GM23338 (cell line): Measurements from ENCODE around the gene NT5C2. TPM values are rescaled to one million over a fixed set of nuclear protein-coding genes. Genes with fewer than 3 reads are reported as not detected.

Source experiments
- ATAC-seq: fragments of 200-7000 bp; cut with Tn5 transposase; 3 replicates; pipeline ENCODE4 v1.9.1; 2020
- DNase-seq: peaks from one replicate; pipeline ENCODE4 v3.0.0-alpha.2; 2015; ENCODE audit warnings: low spot score
- H2AFZ ChIP-seq: fragments of 200-600 bp; sonication (generic); 2 replicates; pipeline ENCODE4 v1.8.0; 2016; ENCODE audit warnings: antibody characterized with exemption, mild to moderate bottlenecking, moderate library complexity
- H3F3A ChIP-seq: fragments of 200-600 bp; sonication (generic); replicated peaks from 2 replicates; pipeline ENCODE4 v1.8.0; 2017; ENCODE audit warnings: antibody characterized with exemption, mixed run types, low read depth
- H3K27ac ChIP-seq: fragments of 200-600 bp; sonication (generic); 2 replicates; pipeline ENCODE4 v1.6.1; 2016; ENCODE audit warnings: low read depth
- H3K27me3 ChIP-seq: fragments of 200-600 bp; sonication (generic); 2 replicates; pipeline ENCODE4 v1.8.0; 2016; ENCODE audit warnings: mild to moderate bottlenecking, mixed run types, moderate library complexity; ENCODE audit not compliant: insufficient read depth
- H3K36me3 ChIP-seq: fragments of 200-600 bp; sonication (generic); 2 replicates; pipeline ENCODE4 v1.8.0; 2016; ENCODE audit warnings: mild to moderate bottlenecking; ENCODE audit not compliant: insufficient read depth
- H3K4me1 ChIP-seq: fragments of 200-600 bp; sonication (generic); 2 replicates; pipeline ENCODE4 v1.8.0; 2016; ENCODE audit warnings: mild to moderate bottlenecking, moderate library complexity; ENCODE audit not compliant: insufficient read depth
- H3K4me2 ChIP-seq: fragments of 200-600 bp; sonication (generic); 2 replicates; pipeline ENCODE4 v1.7.1; 2017; ENCODE audit warnings: mixed run types
- H3K4me3 ChIP-seq: fragments of 200-600 bp; sonication (generic); 2 replicates; pipeline ENCODE4 v1.6.1; 2016; ENCODE audit warnings: mixed run types
- H3K79me2 ChIP-seq: fragments of 200-600 bp; sonication (generic); replicated peaks from 2 replicates; pipeline ENCODE4 v1.8.0; 2017; ENCODE audit warnings: mild to moderate bottlenecking; ENCODE audit not compliant: insufficient read depth
- H3K9me2 ChIP-seq: fragments of 200-600 bp; sonication (generic); 2 replicates; pipeline ENCODE4 v1.8.0; 2017; ENCODE audit not compliant: insufficient read depth
- H4K20me1 ChIP-seq: fragments of 200-600 bp; sonication (generic); replicated peaks from 2 replicates; pipeline ENCODE4 v1.8.0; 2017; ENCODE audit warnings: mild to moderate bottlenecking; ENCODE audit not compliant: insufficient read depth
- H3K27ac Mint-ChIP-seq: 2 replicates; pipeline ENCODE4 v1.8.0; 2020; ENCODE audit warnings: inconsistent platforms, mild to moderate bottlenecking, moderate library complexity, mixed read lengths
- H3K27me3 Mint-ChIP-seq: 3 replicates; pipeline ENCODE4 v1.8.0; 2022; ENCODE audit warnings: low read depth, mild to moderate bottlenecking, moderate library complexity, mixed read lengths, inconsistent platforms; ENCODE audit not compliant: insufficient read depth, poor library complexity
- H3K36me3 Mint-ChIP-seq: 3 replicates; pipeline ENCODE4 v1.8.0; 2021; ENCODE audit warnings: low read depth, mild to moderate bottlenecking, inconsistent platforms, moderate library complexity, mixed read lengths
- H3K4me1 Mint-ChIP-seq: 3 replicates; pipeline ENCODE4 v1.8.0; 2020; ENCODE audit warnings: mild to moderate bottlenecking, inconsistent platforms, mixed read lengths
- H3K4me3 Mint-ChIP-seq: 3 replicates; pipeline ENCODE4 v1.8.0; 2021; ENCODE audit warnings: moderate library complexity, mild to moderate bottlenecking, inconsistent platforms, mixed read lengths
- H3K9me3 Mint-ChIP-seq: 3 replicates; pipeline ENCODE4 v1.8.0; 2020; ENCODE audit warnings: moderate library complexity, mild to moderate bottlenecking, inconsistent platforms, mixed read lengths
- CREB1 ChIP-seq: fragments of 250-450 bp; sonication (Bioruptor Pico); IDR thresholded peaks from 2 replicates; pipeline ENCODE4 v1.5.0; 2020; ENCODE audit warnings: low read depth, mild to moderate bottlenecking, moderate library complexity
- EZH2 ChIP-seq: fragments of 200-600 bp; sonication (generic); IDR thresholded peaks from one replicate; pipeline ENCODE4 v1.8.0; 2017; ENCODE audit warnings: antibody characterized with exemption, mild to moderate bottlenecking, low read depth; ENCODE audit not compliant: unreplicated experiment
- JUNB ChIP-seq: IDR thresholded peaks from one replicate; pipeline ENCODE4 v1.6.1; 2016; ENCODE audit warnings: antibody characterized with exemption; ENCODE audit not compliant: unreplicated experiment
- STAT1 ChIP-seq: IDR thresholded peaks from one replicate; pipeline ENCODE4 v1.6.1; 2016; ENCODE audit warnings: antibody characterized with exemption; ENCODE audit not compliant: unreplicated experiment
- polyA plus RNA-seq: library from polyadenylated mRNA; unstranded; fragments of >200 nt; fragmentation: Nextera tagmentation; extraction: Ambion mirVana; gene quantifications from 2 replicates; pipeline ENCODE4 v1.2.1, GENCODE V29; 2016
- total RNA-seq: library from RNA; depleted of rRNA; stranded (reverse); fragments of >200 nt; shearing (Covaris generic); gene quantifications from 2 replicates; pipeline ENCODE4 v1.2.3, GENCODE V29; 2014
- TF ChIP-seq, protein P1 (sequence below): fragments of 250-450 bp; sonication (Bioruptor Pico); IDR thresholded peaks from 2 replicates; pipeline ENCODE4 v1.5.0; 2020; ENCODE audit warnings: mild to moderate bottlenecking, moderate library complexity
- TF ChIP-seq, protein P2 (sequence below): IDR thresholded peaks from one replicate; pipeline ENCODE4 v1.6.1; 2018; ENCODE audit warnings: antibody characterized with exemption; ENCODE audit not compliant: unreplicated experiment

NT5C2 gene
- total and polyA plus RNA-seq, 2 experiments from 2014 or later = 33.9 to 85.4 TPM

DNA sequence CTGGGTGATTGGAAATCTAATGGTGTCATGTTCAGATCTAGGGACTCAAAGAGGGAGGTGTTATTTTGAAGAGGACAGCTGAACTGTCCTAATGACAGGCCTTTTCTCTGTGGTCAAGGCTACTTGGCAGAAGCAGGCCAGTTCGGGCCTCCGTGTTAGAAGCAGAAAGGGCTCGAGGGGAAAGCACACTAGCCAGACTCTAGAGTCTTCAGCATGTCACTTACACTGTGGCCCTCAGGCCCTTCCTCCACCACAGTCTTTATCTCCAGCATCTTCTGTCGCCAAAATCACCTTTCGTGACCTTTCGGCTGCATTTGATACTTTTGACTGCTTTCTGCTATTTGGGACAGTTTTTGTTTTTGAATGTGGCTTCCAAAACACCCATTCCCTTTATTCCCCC, 151.7 kb downstream of the NT5C2 start (continued):
- TF ChIP-seq, protein P1, sequence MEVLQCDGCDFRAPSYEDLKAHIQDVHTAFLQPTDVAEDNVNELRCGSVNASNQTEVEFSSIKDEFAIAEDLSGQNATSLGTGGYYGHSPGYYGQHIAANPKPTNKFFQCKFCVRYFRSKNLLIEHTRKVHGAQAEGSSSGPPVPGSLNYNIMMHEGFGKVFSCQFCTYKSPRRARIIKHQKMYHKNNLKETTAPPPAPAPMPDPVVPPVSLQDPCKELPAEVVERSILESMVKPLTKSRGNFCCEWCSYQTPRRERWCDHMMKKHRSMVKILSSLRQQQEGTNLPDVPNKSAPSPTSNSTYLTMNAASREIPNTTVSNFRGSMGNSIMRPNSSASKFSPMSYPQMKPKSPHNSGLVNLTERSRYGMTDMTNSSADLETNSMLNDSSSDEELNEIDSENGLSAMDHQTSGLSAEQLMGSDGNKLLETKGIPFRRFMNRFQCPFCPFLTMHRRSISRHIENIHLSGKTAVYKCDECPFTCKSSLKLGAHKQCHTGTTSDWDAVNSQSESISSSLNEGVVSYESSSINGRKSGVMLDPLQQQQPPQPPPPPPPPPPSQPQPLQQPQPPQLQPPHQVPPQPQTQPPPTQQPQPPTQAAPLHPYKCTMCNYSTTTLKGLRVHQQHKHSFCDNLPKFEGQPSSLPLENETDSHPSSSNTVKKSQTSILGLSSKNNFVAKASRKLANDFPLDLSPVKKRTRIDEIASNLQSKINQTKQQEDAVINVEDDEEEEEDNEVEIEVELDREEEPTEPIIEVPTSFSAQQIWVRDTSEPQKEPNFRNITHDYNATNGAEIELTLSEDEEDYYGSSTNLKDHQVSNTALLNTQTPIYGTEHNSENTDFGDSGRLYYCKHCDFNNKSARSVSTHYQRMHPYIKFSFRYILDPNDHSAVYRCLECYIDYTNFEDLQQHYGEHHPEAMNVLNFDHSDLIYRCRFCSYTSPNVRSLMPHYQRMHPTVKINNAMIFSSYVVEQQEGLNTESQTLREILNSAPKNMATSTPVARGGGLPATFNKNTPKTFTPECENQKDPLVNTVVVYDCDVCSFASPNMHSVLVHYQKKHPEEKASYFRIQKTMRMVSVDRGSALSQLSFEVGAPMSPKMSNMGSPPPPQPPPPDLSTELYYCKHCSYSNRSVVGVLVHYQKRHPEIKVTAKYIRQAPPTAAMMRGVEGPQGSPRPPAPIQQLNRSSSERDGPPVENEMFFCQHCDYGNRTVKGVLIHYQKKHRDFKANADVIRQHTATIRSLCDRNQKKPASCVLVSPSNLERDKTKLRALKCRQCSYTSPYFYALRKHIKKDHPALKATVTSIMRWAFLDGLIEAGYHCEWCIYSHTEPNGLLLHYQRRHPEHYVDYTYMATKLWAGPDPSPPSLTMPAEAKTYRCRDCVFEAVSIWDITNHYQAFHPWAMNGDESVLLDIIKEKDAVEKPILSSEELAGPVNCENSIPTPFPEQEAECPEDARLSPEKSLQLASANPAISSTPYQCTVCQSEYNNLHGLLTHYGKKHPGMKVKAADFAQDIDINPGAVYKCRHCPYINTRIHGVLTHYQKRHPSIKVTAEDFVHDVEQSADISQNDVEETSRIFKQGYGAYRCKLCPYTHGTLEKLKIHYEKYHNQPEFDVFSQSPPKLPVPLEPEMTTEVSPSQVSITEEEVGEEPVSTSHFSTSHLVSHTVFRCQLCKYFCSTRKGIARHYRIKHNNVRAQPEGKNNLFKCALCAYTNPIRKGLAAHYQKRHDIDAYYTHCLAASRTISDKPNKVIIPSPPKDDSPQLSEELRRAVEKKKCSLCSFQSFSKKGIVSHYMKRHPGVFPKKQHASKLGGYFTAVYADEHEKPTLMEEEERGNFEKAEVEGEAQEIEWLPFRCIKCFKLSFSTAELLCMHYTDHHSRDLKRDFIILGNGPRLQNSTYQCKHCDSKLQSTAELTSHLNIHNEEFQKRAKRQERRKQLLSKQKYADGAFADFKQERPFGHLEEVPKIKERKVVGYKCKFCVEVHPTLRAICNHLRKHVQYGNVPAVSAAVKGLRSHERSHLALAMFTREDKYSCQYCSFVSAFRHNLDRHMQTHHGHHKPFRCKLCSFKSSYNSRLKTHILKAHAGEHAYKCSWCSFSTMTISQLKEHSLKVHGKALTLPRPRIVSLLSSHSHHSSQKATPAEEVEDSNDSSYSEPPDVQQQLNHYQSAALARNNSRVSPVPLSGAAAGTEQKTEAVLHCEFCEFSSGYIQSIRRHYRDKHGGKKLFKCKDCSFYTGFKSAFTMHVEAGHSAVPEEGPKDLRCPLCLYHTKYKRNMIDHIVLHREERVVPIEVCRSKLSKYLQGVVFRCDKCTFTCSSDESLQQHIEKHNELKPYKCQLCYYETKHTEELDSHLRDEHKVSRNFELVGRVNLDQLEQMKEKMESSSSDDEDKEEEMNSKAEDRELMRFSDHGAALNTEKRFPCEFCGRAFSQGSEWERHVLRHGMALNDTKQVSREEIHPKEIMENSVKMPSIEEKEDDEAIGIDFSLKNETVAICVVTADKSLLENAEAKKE (CRISPR knock-in tag) = no peak
- no peak for TF ChIP-seq CREB1 (CRISPR knock-in tag)
- no peak for TF ChIP-seq STAT1

DNA sequence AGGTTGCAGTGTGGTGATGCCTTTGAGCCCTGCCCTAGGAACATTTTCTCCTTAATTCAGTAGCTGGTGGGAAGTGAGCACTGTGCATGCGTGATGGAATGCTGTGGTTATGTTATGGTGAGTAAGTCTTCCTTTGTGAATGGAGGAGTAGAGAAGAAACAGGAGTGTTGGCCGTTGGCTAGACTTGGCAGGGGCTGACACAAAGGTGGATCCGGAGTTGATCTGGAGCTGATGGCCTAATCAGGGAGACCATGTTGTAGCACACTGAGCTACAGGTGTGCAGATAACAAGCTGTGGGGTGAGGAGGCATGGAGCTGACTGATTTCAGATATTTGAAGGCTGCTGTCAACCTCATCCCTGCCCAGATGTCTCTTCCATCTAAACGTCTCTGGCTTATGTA, 152.7 kb downstream of the NT5C2 start:
- no peak overlapping the region for H3K27ac Mint-ChIP-seq
- no peaks in the 10 kb centered on the region for H3K9me3 Mint-ChIP-seq
- H2AFZ ChIP-seq = no peak overlapping the region
- H3K4me3 Mint-ChIP-seq = no peak overlapping the region
- 0 out of 2 replicates have a peak, but pooled peaks cover 4% of the 10 kb centered on the region for H3F3A ChIP-seq
- no peak for DNase-seq
- no peaks in the 10 kb centered on the region for H3K27me3 ChIP-seq
- H3K27ac ChIP-seq = no peak overlapping the region
- H3K4me1 Mint-ChIP-seq = peaks cover 39% of the 10 kb centered on the region
- H3K79me2 ChIP-seq = no peaks in the 10 kb centered on the region
- no peaks in the 10 kb centered on the region for H3K36me3 Mint-ChIP-seq
- H4K20me1 ChIP-seq = no peaks in the 10 kb centered on the region
- H3K4me3 ChIP-seq = no peak overlapping the region
- no peak for ATAC-seq
- no peak for TF ChIP-seq EZH2
- TF ChIP-seq JUNB = no peak
- no peaks in the 10 kb centered on the region for H3K36me3 ChIP-seq
- H3K4me1 ChIP-seq = peaks cover 33% of the 10 kb centered on the region
- H3K9me2 ChIP-seq = no peaks in the 10 kb centered on the region
- peaks cover 4% of the 10 kb centered on the region for H3K27me3 Mint-ChIP-seq
- H3K4me2 ChIP-seq = no peak overlapping the region

DNA sequence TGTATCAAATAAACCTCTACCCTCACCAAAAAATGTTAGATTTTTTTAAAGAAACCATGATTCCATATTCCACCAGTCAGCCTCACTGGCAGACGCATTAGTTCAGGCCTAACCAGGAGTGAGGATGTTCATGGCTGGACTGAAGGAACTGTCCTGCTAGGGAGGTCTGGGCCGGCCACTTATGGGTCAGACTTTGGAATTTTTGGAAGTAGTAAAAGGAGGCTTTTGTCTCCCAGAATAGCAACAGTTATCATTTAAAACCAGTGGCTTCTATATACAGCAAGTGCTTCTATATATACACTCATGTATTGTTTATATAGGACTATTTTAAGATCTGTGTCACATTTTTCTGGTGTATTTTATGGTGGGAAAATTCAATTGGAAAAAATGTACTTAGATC, 154.5 kb downstream of the NT5C2 start:
- H3K27me3 Mint-ChIP-seq = peaks cover 4% of the 10 kb centered on the region
- DNase-seq = no peak
- H3K36me3 Mint-ChIP-seq = no peaks in the 10 kb centered on the region
- no peaks in the 10 kb centered on the region for H3K79me2 ChIP-seq
- peaks cover 14% of the 10 kb centered on the region for H3K4me1 ChIP-seq
- peaks cover 22% of the 10 kb centered on the region for H3K4me1 Mint-ChIP-seq
- H3K27ac Mint-ChIP-seq = no peak overlapping the region; the same call in 1 of the 2 replicates
- no peak for ATAC-seq
- H3K9me3 Mint-ChIP-seq = no peaks in the 10 kb centered on the region
- H4K20me1 ChIP-seq = no peaks in the 10 kb centered on the region
- H3K36me3 ChIP-seq = no peaks in the 10 kb centered on the region
- H3F3A ChIP-seq = 0 out of 2 replicates have a peak, but pooled peaks cover 4% of the 10 kb centered on the region
- H3K4me3 Mint-ChIP-seq = no peak overlapping the region
- no peak overlapping the region for H3K4me2 ChIP-seq
- no peak overlapping the region for H2AFZ ChIP-seq
- no peak overlapping the region for H3K4me3 ChIP-seq
- no peaks in the 10 kb centered on the region for H3K27me3 ChIP-seq
- no peaks in the 10 kb centered on the region for H3K9me2 ChIP-seq
- no peak overlapping the region for H3K27ac ChIP-seq
- TF ChIP-seq, protein P2, sequence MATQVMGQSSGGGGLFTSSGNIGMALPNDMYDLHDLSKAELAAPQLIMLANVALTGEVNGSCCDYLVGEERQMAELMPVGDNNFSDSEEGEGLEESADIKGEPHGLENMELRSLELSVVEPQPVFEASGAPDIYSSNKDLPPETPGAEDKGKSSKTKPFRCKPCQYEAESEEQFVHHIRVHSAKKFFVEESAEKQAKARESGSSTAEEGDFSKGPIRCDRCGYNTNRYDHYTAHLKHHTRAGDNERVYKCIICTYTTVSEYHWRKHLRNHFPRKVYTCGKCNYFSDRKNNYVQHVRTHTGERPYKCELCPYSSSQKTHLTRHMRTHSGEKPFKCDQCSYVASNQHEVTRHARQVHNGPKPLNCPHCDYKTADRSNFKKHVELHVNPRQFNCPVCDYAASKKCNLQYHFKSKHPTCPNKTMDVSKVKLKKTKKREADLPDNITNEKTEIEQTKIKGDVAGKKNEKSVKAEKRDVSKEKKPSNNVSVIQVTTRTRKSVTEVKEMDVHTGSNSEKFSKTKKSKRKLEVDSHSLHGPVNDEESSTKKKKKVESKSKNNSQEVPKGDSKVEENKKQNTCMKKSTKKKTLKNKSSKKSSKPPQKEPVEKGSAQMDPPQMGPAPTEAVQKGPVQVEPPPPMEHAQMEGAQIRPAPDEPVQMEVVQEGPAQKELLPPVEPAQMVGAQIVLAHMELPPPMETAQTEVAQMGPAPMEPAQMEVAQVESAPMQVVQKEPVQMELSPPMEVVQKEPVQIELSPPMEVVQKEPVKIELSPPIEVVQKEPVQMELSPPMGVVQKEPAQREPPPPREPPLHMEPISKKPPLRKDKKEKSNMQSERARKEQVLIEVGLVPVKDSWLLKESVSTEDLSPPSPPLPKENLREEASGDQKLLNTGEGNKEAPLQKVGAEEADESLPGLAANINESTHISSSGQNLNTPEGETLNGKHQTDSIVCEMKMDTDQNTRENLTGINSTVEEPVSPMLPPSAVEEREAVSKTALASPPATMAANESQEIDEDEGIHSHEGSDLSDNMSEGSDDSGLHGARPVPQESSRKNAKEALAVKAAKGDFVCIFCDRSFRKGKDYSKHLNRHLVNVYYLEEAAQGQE = no peak
